ENCODE data around the gene DPP6.
"Not testable (repeated sequence)": the region's sequence is repeated elsewhere in the genome, so short reads cannot be mapped to it uniquely, and the experiment has no call there.

Gene DPP6

DNA sequence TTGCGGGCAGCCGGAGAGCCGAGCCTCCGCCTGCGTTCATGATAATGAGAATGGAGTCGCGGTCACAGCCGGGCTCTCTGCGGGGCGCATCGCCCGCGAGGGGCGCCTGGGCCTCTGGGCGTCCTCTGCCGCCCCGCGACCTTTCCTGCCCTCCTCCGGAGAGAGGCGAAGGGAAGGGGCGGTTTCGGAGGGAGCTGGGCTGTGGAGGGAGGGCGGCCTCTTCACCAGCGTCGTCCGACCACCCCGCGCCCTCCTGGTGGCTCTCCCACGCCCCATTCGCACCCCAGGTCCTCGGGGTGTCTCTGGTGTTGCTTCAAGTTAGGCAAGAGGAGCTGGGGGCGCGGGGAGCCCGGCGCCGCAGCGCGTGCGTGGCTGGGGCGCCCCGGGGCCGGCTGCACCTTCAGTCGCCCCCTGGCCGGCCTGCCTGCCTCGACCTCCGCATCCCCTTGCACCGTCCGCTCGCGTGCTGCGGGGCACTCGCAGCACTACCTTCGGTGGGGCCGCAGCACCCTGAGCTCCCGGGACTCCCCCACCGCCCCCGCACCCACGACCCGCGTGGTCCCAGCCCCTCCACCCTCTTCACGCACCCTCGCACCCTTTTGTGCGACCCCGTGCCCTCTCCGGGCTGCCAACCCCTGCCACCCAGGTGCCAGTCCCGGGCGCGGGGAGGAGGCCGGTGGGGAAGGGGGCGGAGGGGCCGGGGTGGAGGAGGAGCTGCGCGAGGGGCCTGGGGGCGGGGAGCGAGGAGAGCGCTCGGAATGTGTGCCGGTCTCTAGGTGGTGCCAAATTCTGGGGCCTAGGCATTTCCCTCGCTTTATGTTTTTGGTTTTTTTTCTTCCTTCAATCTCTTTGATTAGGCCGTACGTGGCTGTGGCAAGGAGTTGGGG is at the start of gene DPP6:
TSS of gene DPP6 (plus strand) at position 756 of the 887 bp plus-strand sequence.
- not testable (repeated sequence) for DNase-seq (ENCODE audit: extremely low spot score, insufficient read length, low read depth); FAIRE-seq

DNA sequence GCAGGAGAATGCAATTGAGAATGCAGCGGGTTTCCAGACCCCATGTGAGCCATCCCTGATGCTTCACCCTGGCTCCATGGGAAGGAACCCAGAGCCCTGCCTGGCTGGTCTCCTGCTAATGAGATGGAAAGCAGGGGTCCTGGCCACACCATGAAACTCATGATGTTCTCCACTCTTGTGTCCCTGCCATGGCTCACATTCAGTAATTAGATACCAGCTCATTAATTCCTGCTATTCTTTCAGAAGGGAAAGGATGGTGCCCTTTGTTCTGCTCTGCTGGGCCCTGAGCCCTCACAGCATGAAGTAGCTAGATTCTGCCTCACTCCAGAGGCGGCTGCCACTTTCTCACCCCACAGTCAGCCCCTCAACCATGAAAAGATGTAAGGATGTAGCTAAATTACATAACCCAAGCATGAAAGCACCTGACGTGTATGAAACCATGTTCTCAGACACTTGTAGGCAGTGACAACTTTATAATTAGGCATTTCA is 42.7 kb upstream of the DPP6 start:
- DNase-seq (ENCODE audit: extremely low spot score, insufficient read length, low read depth); FAIRE-seq: not testable (repeated sequence)

DNA sequence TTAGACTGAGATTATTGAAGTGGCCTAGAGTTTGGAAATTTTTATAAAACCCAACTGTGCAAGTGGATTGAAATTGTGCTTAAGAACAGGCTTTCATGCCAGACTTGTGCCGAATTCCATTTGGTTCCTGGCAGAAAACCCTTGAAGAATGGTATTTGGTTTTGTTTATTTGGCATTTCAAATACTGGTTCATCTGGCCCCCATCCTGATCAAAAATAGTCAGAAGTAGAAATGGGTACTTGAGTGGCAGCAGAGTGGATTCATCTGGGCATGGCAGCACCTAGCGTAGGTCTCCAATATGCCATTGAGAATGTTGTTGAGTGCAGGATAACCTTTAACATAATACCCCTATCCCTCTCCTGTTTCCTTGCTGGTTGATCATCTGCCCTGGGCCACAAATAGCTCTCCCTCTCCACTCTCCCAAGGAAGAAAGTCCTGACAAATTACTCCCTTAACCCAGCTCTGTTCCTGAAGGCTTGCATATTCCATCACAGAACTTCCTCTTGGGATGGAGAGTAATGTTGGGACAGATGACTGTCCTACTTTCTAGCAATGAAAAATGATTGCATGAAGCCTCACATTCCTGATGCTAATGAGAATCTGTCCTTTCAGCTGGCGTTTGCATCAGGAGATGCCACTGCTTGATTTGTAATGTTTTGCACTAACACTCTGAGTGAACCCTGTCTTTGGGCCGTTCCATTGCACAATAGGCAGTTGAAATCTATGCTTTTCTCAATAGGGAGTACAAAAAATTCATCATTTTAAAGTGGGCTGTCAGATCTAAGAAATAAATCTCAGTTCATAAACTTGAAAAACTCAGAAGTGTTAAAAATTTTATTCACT is 41.3 kb upstream of the DPP6 start:
- DNase-seq (ENCODE audit: extremely low spot score, insufficient read length, low read depth); FAIRE-seq: not testable (repeated sequence)

DNA sequence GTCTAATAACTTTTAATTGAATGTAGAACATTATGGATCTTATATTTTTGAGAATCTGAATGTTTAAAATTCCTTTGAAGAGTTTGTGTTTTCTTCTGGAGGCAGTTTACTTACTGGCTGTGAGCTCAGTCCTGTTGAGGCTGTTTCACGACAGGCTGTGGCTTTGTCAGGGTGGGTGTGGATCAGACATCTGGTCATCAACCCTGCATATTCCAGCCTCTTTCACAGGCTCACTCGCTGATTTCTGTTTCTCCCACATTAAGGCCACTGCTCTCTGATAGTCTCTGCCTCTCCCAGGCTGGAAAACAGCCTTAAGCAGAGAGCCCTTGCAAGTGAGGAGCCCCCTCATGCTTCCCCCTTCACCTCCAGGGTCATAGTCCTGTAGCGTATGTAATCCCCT is 39.4 kb upstream of the DPP6 start:
- not testable (repeated sequence) for DNase-seq (ENCODE audit: extremely low spot score, insufficient read length, low read depth); FAIRE-seq

DNA sequence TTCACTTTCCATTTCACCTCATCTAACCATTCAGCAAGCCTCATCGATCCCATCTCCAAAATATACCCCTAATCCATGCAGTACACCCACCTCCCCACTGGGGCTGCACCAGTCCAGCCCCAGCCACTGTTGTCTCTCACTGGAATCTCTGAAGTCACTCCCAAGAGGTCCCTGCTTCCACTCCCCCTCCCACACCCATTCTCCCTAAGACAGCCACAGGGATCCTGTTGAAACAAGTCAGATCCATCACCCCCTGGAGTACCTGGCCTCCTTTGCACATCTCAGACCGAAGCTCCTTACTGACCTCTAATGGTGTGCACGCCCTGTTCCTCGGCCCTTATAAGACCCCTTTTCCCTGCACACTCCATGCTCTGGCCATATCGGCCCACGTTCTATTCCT is 36.6 kb upstream of the DPP6 start:
- DNase-seq (ENCODE audit: extremely low spot score, insufficient read length, low read depth); FAIRE-seq: not testable (repeated sequence)

DNA sequence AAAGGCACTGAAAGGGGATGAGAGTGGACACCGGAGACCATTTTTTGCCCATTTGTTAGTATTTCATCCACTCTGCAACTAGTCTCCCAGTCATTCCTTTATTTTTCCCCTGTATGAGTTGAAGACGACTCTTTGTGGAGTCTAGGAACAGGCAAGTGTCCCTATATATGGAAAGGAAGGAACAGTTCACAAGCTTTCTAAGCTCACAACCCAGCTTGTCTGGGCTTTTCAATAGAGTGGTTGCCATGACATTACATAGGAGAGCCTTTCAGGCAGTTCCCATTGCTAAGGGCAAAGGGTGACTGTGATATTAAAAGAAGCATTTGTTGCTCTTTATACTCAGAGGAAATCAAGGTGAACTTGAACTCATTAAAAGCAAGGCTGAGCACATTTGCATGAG is 33.8 kb upstream of the DPP6 start:
- not testable (repeated sequence) for FAIRE-seq; DNase-seq (ENCODE audit: extremely low spot score, insufficient read length, low read depth)

DNA sequence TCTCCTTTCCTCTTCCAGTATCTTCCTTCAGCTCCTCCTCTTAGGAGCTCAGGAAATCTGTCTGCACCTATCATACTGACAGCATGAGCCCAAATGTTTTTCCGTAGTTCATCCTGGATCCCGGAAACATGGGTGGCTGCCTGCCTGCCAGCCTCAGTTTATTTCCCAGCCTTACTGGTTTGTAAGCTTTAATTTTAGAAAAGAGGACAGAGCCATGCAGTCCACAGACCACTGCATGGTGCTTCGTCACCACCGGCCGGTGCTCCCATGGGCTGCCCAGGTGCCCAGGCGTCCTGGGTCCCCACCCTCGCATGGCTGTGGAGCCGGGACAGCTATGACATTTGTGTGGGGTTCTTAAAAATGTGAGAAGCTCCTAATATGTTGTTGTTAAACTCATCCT is 24.4 kb upstream of the DPP6 start:
- FAIRE-seq, result not testable (repeated sequence)

DNA sequence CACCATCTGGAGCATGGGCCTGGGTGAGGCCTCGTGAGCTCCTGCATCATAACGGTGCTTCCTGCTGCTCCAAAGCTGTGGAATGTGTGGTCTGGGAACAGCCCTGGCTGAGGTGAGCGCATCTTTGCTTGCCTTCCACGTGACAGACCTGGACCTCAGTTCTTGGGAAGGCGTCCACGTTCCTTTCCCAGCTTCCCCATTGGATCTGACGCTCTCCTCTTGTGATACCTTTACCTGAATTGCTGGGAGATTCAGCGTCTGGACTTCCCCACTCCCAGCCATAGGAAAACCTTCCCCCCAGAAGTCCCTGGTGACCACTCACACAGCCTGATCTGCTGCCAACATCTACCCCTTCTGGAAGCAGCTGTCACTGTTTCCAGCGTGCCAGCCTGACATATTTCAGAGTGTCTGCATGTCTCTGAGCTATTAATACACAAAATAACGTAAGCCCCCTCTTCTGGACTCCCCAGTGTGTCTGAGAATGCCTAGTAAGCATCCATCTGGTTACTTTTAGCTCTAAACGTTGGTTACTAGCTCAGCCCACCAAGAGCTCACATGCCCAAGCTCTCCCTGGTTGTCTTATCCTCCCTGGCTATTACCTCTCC is 21.6 kb upstream of the DPP6 start:
- not testable (repeated sequence) for DNase-seq (ENCODE audit: extremely low spot score, insufficient read length, low read depth); FAIRE-seq

More for the DNA sequence above, 24.4 kb upstream of the DPP6 start:
- not testable (repeated sequence) for DNase-seq (ENCODE audit: extremely low spot score, insufficient read length, low read depth)

DNA sequence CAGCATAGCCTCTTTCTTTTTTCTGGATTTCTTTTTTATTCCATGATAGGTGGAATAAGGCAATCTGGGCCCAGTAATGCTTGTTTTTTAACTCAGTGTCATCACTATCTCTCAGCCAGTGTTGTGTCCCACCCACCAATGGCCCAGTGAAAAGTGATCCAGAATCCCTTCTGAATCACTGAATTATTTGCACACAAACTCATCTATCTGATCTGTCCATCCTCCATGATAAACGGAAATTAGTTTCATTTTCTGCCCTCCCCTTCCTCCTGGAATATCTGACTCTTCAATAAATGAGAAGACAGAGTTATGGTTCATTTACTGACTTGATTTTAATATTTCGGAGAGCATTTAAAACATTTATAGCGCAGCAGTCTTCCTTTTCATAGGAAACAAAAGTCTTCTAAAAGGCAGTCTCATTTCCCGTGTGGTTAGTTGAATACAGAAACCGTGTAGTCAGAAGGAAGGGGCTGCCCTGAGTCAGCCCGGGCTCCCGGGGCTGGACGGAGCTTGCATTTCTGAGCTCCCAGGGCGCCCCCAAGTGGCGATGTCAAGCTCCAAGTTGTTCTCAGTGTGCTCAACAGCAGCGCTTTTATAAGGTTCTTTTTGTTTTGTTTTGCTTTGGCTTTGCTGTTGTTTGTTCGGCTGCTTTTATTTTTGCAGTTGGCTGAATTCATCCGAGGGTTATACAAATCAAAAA is 12.6 kb upstream of the DPP6 start:
- not testable (repeated sequence) for DNase-seq (ENCODE audit: extremely low spot score, insufficient read length, low read depth)
- FAIRE-seq, result peak; percentile 76

DNA sequence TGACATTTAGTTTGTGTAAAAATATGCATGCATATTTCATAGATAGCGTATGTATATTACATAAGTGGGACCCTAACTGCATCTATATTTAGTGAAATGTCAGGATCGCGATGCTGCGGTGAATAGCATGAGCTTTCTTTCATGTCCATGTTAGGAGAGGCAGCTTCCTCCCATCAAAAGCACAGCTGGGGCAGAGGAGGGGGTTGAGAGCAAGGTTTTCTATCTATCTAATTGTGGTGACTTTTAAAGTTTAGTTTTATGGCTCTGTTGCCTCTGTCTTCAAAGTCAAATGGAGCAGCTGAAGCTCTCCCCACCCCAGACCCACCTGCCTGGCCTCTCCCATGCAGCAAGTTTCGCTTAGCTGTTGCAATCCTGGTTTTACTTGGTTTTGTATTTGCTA is 1.8 kb upstream of the DPP6 start:
- DNase-seq (ENCODE audit: extremely low spot score, insufficient read length, low read depth); FAIRE-seq: not testable (repeated sequence)

DNA sequence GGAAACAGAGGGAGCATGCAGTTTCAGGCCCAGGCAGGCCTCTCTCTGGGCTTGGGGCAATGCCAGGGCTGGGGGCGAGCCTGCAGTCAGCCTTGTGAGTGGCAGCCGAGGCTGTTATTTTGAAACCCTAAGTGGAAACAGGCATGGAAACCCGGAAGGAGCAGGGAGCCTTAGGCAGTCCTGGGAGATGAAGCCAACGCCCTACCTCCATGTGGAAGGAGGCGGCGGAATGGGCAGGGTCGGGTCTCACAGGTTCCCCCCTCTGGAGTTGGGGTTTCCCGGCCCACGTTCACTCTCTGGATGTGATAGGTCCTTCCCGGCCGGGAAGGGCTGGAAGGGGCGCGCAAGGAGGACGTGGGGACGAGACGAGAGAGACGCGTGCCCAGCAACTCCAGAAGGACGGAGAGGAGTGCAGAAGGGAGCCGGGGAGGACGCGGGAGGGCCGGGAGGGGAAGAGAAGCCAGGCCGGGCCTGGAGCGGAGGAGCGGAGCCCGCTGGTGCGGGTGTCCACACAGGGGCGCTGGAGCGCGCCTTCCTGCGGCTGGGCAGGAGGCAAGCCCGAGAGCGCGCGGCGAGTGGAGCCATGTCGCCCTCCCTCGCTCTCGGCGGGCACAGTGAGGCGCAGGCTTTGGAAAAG is 1.1 kb upstream of the DPP6 start:
- DNase-seq (ENCODE audit: extremely low spot score, insufficient read length, low read depth); FAIRE-seq: not testable (repeated sequence)

DNA sequence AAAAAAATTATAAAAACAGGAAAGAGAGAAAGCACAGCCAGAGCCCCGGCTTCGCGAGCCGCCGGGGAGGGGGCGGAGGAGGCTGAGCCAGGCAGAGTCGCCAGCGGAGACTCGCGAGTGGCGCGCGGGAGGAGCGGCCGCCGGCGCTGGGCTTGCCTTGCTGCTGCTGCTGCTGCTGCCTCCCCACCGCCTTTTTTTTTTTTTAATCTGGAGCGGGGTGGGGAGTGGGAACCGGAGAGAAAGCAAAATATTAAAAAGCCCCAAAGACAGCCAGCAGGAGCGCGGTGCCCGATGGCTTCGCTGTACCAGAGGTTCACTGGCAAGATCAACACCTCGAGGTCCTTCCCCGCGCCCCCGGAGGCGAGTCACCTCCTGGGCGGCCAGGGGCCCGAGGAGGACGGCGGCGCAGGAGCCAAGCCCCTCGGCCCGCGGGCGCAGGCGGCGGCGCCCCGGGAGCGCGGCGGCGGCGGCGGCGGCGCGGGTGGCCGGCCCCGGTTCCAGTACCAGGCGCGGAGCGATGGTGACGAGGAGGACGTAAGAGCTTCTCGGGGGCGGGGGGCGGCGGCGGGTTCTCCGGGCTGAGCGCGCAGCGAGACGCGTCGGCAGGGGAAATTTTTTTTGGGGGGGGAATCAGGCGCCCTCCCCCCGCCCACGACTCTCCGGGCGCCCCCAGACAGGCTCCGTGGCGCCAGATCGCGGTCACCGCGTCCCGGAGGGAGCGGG is 493 bp downstream of the DPP6 start:
- FAIRE-seq; DNase-seq (ENCODE audit: extremely low spot score, insufficient read length, low read depth): not testable (repeated sequence)

DNA sequence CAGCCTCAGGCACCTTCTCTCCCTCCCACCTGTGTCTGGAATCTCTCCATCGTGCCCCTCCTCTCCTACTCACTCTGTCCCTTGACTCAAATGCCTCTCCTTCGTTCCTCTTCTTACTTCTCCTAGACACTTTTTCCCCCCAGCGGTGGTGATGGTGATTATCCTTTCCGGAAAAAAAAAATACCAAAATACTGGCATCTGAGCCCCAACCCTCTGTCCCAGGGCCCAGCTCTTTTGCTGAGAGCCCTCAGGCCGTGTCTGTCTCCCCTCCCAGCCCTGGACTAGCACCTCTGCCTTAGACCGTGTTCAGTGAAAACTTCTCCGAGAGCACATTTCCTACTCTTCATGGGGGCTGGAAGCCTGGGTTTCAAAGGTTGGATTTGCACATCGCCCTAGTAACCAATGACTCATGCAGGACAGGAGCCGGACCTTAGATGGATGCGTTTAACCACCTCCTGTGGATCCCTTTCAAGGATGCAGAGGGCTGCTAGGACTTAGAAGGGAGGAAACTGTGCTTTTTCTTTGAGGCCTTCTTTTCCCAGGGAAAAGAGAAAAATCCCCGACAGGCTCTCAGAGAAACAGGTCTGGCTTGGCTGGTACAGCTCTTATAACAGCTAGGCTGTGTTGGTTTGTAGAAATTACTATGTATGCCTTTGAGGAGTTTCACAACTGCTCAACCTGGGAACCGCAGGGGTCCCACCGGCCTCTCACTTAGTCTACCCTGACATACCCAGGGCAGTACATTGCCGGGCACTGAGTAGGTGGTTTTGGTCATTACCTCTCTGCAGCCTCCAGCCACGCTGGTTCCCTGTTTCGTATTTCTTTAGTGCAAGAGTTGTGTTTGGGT is 1.5 kb downstream of the DPP6 start:
- not testable (repeated sequence) for FAIRE-seq

DNA sequence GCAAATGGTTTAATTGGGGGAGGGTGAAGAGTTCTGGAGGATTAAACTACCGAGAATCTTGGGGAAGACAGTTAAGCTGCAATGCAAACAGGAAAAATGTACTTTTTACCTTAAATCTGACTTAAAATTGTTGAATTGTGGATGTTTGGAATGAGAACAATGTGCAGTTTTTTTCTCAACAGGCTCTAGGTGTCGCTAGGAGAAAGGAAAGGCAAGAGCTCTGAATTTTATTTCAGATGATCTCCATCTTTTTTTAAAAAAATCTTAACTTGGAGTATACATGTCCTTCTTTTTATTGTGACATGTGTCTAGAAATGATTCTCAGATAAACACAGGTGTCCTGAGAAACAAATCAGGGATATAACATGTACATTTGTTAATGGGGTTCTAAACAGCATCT is 2.5 kb downstream of the DPP6 start:
- peak; percentile 67 for FAIRE-seq
- not testable (repeated sequence) for DNase-seq (ENCODE audit: extremely low spot score, insufficient read length, low read depth)

More for the DNA sequence above, 1.5 kb downstream of the DPP6 start:
- DNase-seq (ENCODE audit: extremely low spot score, insufficient read length, low read depth), result not testable (repeated sequence)

DNA sequence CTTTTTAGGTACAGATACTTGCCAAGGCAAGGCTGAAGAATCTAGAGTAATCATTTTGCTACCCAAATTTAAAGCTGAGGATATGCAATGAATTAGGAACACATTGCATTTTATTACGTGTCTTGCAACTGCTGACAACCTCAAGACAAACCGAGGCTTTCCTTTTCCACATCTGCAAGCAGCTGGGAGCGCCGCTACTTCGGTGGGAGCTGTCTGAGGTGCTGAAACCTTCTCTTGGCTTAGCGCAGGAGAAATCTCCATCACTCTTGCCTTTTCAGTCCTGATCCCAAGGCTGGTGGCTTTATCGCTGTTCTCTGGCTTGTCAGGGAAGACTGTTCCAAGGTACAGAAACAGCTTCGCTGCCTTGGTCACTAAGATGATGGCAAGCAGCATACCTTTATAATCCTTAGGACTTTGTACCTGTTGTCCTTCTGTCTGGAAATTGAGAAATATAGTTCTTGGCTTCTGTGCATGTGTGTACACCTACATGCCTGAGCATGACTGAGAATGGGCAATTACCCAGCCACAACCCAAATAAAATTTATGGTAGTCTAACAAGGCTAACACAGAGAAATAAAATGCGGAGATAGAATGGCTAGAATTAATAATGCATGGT is 3.4 kb downstream of the DPP6 start:
- not testable (repeated sequence) for DNase-seq (ENCODE audit: extremely low spot score, insufficient read length, low read depth); FAIRE-seq

DNA sequence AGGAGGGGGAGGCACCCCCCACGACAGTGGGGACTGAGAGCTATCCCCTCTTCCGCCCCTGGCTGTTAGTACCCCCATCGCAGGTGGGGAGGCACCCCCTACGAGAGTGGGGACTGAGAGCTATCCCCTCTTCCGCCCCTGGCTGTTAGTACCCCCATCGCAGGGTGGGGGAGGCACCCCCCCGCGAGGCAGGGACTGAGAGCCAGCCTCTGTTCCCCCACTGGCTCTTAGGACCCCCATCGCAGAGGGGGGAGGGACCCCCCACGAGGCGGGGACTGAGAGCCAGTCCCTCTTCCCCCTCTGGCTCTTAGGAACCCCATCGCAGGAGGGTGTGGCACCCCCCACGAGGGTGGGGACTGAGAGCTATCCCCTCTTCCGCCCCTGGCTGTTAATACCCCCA is 6.6 kb downstream of the DPP6 start:
- not testable (repeated sequence) for FAIRE-seq; DNase-seq (ENCODE audit: extremely low spot score, insufficient read length, low read depth)

DNA sequence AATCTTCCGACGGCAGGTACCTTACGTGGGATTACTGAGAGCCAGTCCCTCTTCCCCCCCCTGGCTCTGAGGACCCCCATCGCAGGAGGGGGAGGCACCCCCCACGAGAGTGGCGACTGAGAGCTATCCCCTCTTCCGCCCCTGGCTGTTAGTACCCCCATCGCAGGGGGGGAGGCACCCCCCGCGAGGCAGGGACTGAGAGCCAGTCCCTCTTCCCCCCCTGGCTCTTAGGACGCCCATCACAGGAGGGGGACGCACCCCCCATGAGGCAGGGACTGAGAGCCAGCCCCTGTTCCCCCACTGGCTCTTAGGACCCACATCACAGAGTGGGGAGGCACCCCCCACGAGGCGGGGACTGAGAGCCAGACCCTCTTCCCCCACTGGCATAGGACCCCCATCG is 8.4 kb downstream of the DPP6 start:
- FAIRE-seq; DNase-seq (ENCODE audit: extremely low spot score, insufficient read length, low read depth): not testable (repeated sequence)
